Astrocyte (in vitro differentiated cells and primary cell): ENCODE measurements around the gene ZNF765. TPM values are rescaled to one million over a fixed set of nuclear protein-coding genes. Genes with fewer than 3 reads are reported as not detected.

Source experiments
- DNase-seq: peaks from one replicate; pipeline ENCODE4 v3.0.0-alpha.2; 2010; ENCODE audit warnings: low read depth
- FAIRE-seq: peaks from 2 replicates; lab custom pipeline; 2011; peaks lifted over from hg19 to GRCh38; lab: Jason Lieb, UNC
- H2AFZ ChIP-seq: 2 replicates; pipeline ENCODE4 v1.6.0; 2012; ENCODE audit warnings: low read depth, low read length, inconsistent platforms
- H3K27ac ChIP-seq: 2 replicates; pipeline ENCODE4 v1.5.1; 2011; ENCODE audit warnings: low read depth, low read length, inconsistent platforms
- H3K27me3 ChIP-seq: 2 replicates; pipeline ENCODE4 v1.6.0; 2011; ENCODE audit warnings: low read length, inconsistent platforms; ENCODE audit not compliant: insufficient read depth
- H3K36me3 ChIP-seq: 2 replicates; pipeline ENCODE4 v1.5.1; 2011; ENCODE audit warnings: low read length, inconsistent platforms; ENCODE audit not compliant: insufficient read depth
- H3K4me1 ChIP-seq: 2 replicates; pipeline ENCODE4 v1.5.1; 2011; ENCODE audit warnings: low read length, inconsistent platforms; ENCODE audit not compliant: insufficient read depth
- H3K4me2 ChIP-seq: 2 replicates; pipeline ENCODE4 v1.6.0; 2012; ENCODE audit warnings: low read length, inconsistent platforms
- H3K4me3 ChIP-seq: 2 replicates; pipeline ENCODE4 v1.5.1; 2011; ENCODE audit warnings: low read depth, mild to moderate bottlenecking, low read length, inconsistent platforms; ENCODE audit not compliant: insufficient read depth
- H3K79me2 ChIP-seq: 2 replicates; pipeline ENCODE4 v1.6.0; 2012; ENCODE audit warnings: mild to moderate bottlenecking, low read length, inconsistent platforms; ENCODE audit not compliant: insufficient read depth
- H3K9ac ChIP-seq: 2 replicates; pipeline ENCODE4 v1.6.0; 2012; ENCODE audit warnings: mild to moderate bottlenecking, low read length, inconsistent platforms
- H3K9me3 ChIP-seq: 2 replicates; pipeline ENCODE4 v1.5.1; 2012; ENCODE audit warnings: low read depth, mild to moderate bottlenecking, low read length, inconsistent platforms; ENCODE audit not compliant: insufficient read depth
- H4K20me1 ChIP-seq: 2 replicates; pipeline ENCODE4 v1.6.0; 2012; ENCODE audit warnings: low read length, inconsistent platforms; ENCODE audit not compliant: insufficient read depth
- H3K27ac Mint-ChIP-seq: one replicate; pipeline ENCODE4 v1.8.0; 2021; ENCODE audit warnings: mild to moderate bottlenecking, mixed read lengths; ENCODE audit not compliant: unreplicated experiment
- H3K27me3 Mint-ChIP-seq: one replicate; pipeline ENCODE4 v1.8.0; 2021; ENCODE audit warnings: low read depth, mixed read lengths; ENCODE audit not compliant: unreplicated experiment
- H3K36me3 Mint-ChIP-seq: one replicate; pipeline ENCODE4 v1.8.0; 2021; ENCODE audit warnings: low read depth, mixed read lengths; ENCODE audit not compliant: unreplicated experiment
- H3K4me1 Mint-ChIP-seq: one replicate; pipeline ENCODE4 v1.8.0; 2021; ENCODE audit warnings: low read depth, mixed read lengths; ENCODE audit not compliant: unreplicated experiment
- H3K4me3 Mint-ChIP-seq: one replicate; pipeline ENCODE4 v1.8.0; 2021; ENCODE audit warnings: mild to moderate bottlenecking, moderate library complexity, mixed read lengths; ENCODE audit not compliant: unreplicated experiment
- H3K9me3 Mint-ChIP-seq: one replicate; pipeline ENCODE4 v1.8.0; 2021; ENCODE audit warnings: mild to moderate bottlenecking, mixed read lengths; ENCODE audit not compliant: unreplicated experiment
- CTCF ChIP-seq: IDR thresholded peaks from 2 replicates; pipeline ENCODE4 v1.5.1; 2011; ENCODE audit warnings: low read depth, mild to moderate bottlenecking, inconsistent platforms, low read length, moderate library complexity; ENCODE audit not compliant: insufficient read depth
- EZH2 ChIP-seq: IDR thresholded peaks from 2 replicates; pipeline ENCODE4 v1.6.1; 2012; ENCODE audit warnings: mild to moderate bottlenecking, low read length, inconsistent platforms; ENCODE audit not compliant: insufficient read depth
- total RNA-seq: library from RNA; stranded (reverse); gene quantifications from 2 replicates; pipeline ENCODE4 v1.2.1, GENCODE V29; 2021

Gene ZNF765
- total RNA-seq, 1 donor from 2014 or later: 8.9 TPM

- peaks cover 24% of the 10 kb centered on the region for H3K9me3 Mint-ChIP-seq
- H3K27me3 Mint-ChIP-seq: peaks cover 1% of the 10 kb centered on the region
- H4K20me1 ChIP-seq: no peaks in the 10 kb centered on the region
- H2AFZ ChIP-seq: peak overlapping the region; percentile 26
- H3K4me2 ChIP-seq: no peak overlapping the region
- H3K27ac Mint-ChIP-seq: no peak overlapping the region
- DNase-seq (no peak), FAIRE-seq (no peak)
- no peak overlapping the region for H3K4me3 Mint-ChIP-seq
- TF ChIP-seq CTCF: no peak
- TF ChIP-seq EZH2: no peak
- H3K4me3 ChIP-seq: no peak overlapping the region
- no peak overlapping the region for H3K27ac ChIP-seq
- H3K9me3 ChIP-seq: no peaks in the 10 kb centered on the region
- H3K36me3 ChIP-seq: no peaks in the 10 kb centered on the region
- peaks cover 17% of the 10 kb centered on the region for H3K36me3 Mint-ChIP-seq
- H3K4me1 ChIP-seq: no peaks in the 10 kb centered on the region
- H3K9ac ChIP-seq: no peak overlapping the region
- no peaks in the 10 kb centered on the region for H3K79me2 ChIP-seq
- H3K4me1 Mint-ChIP-seq: no peaks in the 10 kb centered on the region
- no peaks in the 10 kb centered on the region for H3K27me3 ChIP-seq
Measured at GRCh38 chr19:53462861-53463260, 67.9 kb downstream of the ZNF765 start.

- no peaks in the 10 kb centered on the region for H3K4me1 ChIP-seq
- Mint-ChIP-seq H3K36me3 (peaks cover 13% of the 10 kb centered on the region), H3K27me3 (peaks cover 1% of the 10 kb centered on the region), H3K9me3 (peaks cover 22% of the 10 kb centered on the region), H3K4me1 (no peaks in the 10 kb centered on the region), H3K4me3 (no peak overlapping the region), H3K27ac (no peak overlapping the region)
- H3K27me3 ChIP-seq: no peaks in the 10 kb centered on the region
- H3K79me2 ChIP-seq: no peaks in the 10 kb centered on the region
- no peaks in the 10 kb centered on the region for H4K20me1 ChIP-seq
- FAIRE-seq: no peak
- TF ChIP-seq EZH2 (no peak), CTCF (no peak)
- no peak overlapping the region for H3K4me3 ChIP-seq
- peak; percentile 18 for DNase-seq
- no peak overlapping the region for H3K9ac ChIP-seq
- H3K9me3 ChIP-seq: no peaks in the 10 kb centered on the region
- no peak overlapping the region for H3K27ac ChIP-seq
- no peaks in the 10 kb centered on the region for H3K36me3 ChIP-seq
- H3K4me2 ChIP-seq: no peak overlapping the region
- peak overlapping the region; percentile 26 for H2AFZ ChIP-seq
Measured at GRCh38 chr19:53463263-53463662, 68.3 kb downstream of the ZNF765 start.

DNA sequence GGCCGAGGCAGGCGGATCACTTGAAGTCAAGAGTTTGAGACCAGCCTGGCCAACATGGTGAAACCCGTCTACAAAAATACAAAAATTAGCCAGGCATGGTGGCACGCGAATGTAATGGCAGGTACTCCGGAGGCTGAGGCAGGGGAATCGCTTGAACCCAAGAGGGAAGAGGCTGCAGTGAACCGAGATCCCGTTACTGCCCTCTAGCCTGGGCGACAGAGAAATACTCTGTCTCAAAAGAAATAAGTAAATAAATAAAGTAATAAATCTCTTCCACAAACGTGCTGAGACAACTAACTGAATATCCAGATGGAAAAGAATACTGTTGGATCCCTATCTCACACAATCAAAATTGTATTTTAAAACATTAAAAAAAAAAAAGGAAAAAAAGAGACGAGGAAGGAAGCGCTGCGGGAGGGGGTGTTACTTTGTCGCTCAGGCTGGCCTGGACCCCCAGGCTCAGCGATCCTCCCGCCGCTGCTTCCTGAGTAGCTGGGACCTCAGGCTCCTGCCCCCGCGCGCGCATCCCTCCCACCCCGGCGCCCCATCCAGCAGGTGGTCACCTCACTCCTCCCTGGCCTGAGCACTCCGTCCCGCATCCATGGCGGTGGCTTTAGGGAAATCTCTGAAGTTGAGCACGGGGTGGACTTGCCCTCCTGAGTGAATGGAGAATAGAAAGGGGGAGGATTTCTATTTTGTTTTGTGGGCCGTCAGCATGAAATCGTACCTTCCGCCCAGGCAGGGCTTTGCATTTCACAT lies 72.0 kb downstream of the ZNF765 start:
- no peaks in the 10 kb centered on the region for H3K79me2 ChIP-seq
- FAIRE-seq (no peak), DNase-seq (peak; percentile 2)
- peaks cover 3% of the 10 kb centered on the region for H3K4me1 Mint-ChIP-seq
- H3K9me3 ChIP-seq: no peaks in the 10 kb centered on the region
- H3K27me3 Mint-ChIP-seq: peaks cover 1% of the 10 kb centered on the region
- no peaks in the 10 kb centered on the region for H3K27me3 ChIP-seq
- no peak overlapping the region for H3K9ac ChIP-seq
- H3K36me3 Mint-ChIP-seq: peaks cover 4% of the 10 kb centered on the region
- no peaks in the 10 kb centered on the region for H4K20me1 ChIP-seq
- H3K4me2 ChIP-seq: peak overlapping the region; percentile 89
- no peaks in the 10 kb centered on the region for H3K4me1 ChIP-seq
- TF ChIP-seq CTCF (no peak), EZH2 (no peak)
- no peak overlapping the region for H3K27ac Mint-ChIP-seq
- peak overlapping the region; percentile 97 for H2AFZ ChIP-seq
- H3K9me3 Mint-ChIP-seq: peaks cover 13% of the 10 kb centered on the region
- peak overlapping the region; percentile 76 for H3K4me3 ChIP-seq
- no peaks in the 10 kb centered on the region for H3K36me3 ChIP-seq
- no peak overlapping the region for H3K27ac ChIP-seq
- peak overlapping the region; percentile 98 for H3K4me3 Mint-ChIP-seq
